ENCODE results near the gene CEP164.
"Not testable (repeated sequence)": the region's sequence is repeated elsewhere in the genome, so short reads cannot be mapped to it uniquely, and the experiment has no call there.

Gene CEP164

DNA sequence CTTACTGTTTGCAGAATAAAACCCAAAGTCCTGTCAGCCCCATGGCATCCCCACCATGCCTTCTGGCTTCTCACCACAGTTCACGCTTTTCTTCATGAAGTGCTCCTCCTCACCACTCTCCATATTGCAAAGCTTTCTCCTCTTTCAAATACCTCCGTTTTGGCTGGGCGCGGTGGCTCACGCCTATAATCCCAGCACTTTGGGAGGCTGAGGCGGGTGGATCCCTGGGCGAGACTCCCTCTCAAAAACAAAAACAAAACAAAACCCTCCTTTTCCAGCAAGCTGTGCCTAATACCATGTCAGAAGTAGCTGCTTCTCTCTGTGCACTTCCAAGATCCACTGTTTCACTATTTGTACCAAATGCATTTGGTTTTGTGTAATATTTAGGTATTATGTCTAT lies 18.3 kb upstream of the CEP164 start:
- DNase-seq, result no peak

DNA sequence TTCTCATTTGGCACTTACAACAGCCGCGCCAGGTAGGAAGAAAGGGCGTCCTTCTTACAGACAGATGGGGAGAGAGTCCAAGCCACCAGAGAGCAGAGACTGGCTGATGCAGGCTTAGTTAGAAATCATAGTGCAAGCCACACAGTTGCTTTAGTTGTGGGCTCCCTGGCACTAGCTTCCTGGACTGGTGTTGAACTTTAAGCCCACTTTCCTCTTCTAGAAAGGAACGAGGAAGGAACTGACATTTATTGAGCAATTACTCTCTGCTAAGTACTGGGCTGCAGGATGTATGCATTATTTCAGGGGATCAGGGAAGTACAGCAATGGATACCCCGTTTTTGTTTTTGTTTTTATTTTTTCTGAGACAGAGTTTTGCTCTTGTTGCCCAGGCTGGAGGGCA lies 14.6 kb upstream of the CEP164 start:
- no peak for DNase-seq

DNA sequence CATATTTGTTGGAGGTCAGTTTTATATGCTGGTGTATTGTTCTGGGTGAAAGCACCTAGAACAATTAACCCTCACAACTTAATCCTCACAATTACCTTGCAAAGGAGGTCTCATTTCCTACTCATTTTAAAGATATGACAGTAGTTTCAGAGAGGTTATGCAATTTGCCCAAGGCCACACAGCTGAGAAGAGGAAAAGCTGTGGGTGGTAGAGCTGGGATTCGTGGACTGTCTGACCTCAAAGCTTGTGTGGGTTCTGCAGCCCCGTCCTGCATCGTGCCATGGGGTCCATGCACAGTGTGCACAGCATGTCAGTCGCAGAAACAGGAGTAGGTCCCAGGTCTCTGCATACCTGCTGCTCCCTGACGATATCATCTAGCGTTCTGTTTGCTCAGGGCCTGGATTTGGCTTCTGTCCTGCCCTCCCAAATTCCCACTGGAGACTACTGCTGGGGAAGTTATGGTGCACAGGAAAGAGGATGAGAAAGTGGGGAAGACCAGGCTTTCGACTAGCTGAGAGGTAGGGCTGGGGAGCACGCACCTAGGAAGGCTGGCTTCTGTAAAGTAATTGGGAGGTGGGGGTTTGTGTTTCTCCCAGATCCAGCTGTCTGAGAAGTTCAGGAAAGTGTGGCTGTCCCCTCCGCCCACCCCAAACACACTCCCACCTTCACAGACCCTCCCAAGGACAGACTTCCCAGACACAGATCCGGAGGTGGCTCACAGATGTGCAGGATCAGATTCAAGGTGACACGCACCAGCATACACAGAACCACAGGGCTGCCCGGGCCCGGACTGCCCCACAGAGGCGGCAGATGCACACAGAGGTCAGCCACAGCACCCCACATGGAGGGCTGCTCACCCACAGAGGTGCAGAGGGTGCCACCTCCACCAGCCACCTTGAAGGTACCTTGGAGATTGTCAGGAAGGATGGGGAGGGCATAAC lies 13.6 kb upstream of the CEP164 start:
- DNase-seq, result no peak

DNA sequence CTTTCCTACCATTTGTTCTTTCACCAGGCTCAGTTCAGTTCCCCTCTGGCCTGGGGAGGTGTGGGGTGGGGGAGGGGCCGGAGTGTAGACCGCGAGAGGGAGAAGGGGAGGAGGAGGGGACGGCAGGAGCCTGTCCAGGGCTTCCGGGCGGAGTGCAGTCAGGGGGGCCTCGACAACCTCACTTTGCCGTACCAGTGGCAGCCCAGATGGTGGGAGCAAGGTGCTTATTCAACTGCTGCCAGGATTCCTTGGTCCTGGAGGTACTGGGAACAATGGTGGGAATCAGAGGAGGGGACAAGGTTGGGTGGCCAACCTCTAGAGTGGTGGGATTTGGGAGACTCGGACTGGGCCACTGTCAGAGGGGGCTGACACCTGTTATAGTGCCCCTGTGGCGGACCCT lies 12.8 kb upstream of the CEP164 start:
- DNase-seq, result no peak

DNA sequence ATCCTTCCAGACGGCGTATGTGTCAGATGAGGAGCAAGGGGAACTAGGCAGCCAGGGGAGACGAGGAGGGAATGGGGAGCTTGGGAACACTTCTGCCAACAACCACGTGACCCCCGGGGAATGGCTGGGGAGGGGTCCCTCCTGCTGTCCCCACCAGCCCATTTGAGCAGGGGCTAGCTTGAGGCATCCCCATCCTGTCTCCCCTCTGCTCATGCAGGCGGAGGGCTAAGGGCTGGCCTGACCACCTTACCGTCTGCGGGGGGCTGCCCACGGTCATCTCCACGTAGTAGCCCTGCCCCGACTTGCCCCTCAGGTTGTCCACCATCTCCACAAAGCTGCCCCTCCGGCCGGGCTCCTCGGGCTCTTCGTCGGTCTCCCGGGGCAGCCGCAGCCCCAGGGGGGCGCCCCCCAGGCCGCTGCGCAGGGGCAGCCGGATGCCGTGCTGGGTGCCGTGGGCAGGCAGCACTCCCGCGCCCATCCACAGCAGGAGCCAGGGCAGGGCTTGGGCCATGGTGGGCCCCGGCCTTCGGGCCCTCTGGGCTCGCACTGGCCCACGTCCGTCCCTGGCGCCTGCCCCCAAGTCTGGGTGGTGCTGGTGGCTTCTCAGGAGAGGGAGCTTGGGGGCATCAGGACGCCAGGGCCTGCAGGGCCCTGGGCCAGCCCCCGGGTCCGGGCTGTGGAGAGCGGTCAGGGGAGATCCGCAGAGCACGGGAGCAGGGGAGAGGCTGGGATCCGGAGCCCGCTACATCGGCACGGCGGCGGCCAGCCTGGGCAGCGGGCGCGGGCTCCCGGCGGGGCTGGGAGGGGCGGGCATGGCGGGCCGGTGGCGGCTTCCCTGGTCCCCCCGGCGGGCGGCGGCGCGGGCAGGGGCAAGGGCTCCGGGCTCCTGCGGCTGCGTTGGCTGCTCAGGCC lies 12.1 kb upstream of the CEP164 start:
- DNase-seq, result no peak

DNA sequence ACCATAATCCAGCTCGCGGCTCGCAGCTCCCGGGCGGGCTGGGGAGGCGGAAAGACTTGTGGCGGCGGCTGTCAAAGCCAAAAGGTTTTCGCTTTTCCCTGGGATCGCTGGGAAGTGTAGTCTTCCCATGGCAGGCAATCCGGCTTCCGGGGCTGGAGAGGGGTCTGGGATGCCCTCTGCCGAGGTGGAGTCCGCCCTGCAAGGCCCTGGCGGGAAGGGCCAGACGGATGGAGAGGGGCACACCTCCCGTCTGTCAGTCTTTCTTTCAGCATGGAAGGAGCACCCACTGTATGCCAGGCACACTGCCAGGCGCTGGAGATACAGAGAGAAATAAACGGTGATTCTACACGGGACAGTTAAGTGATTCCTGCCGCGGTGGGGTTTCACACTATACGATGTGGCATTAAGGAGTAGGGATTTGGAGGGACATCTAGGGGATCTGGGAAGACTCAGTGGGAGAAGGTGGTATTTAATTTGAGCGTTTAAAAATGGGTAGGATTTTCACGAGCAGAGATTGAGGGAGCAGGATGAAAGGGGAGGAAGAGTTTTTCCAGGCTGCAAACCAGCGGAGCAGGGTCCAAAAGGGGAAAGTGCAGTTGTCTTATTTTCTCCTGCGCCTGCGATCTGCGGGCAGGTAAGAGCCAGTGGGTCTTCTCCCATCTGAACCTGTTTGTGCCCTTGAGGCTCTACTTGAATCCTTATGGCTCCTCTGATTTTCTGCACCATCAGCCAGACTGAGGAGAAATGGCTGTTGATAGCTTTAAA lies 11.3 kb upstream of the CEP164 start, which contains the start of gene BACE1:
TSS of gene BACE1 (minus strand) at position 60 of the 765 bp plus-strand sequence. CDS start 461 bp downstream, outside the sequence.
- DNase-seq, result peak; percentile 60

DNA sequence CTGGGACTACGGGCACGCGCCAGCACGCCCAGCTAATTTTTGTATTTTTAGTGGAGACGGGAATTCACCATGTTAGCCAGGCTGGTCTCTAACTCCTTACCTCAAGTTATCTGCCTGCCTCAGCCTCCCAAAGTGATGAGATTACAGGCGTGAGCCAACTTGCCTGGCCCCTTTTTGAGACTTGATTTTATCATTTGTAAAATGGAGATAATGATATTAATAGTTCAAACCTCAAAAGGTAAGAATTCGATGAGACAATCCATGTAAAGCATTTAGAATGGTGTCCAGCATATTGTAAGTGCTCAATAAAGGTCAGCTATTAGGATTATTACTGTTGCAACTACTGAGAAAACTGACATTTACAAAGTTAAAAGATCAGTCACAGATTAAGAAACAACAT lies 8.9 kb upstream of the CEP164 start:
- DNase-seq, result no peak

DNA sequence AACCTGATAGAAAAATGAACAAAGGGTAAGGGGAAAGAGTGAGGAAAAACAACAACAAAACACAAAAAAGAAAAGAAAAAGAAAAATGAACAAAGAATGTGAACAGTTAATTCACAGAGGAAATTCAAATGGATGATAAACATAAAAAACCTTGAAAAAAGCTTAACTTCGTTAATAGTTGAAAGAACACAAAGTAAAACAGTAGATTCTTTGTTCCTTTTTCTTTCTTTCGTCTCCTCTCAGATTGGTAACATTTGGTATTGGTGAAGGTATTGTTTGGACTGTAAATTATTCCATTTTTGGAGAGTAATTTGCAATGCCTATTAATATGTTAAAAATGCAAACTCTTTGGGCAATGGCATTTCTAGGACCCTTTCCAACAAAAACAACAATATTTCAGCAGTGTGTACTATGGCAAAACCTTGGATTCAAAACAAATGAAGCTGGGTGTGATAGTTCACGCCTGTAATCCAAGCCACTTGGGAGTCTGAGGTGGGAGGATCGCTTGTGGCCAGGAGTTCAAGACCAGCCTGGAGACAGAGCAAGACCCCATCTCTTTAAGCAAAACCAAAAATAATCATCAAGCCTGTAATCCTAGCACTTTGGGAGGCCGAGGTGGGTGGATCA lies 8.3 kb upstream of the CEP164 start:
- peak; percentile 40 for DNase-seq

DNA sequence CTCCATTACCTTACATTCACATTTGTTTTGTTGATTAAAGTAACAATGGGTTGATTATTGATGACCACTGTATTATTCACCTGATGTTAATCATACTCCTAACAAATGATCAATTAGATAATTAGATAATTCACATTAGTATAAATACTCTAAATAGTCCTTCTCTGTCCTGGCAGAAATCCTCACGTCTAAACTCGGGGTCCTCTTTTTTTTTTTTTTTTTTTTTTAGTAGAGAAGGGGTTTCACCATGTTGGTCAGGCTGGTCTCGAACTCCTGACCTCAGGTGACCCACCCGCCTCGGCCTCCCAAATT lies 443 bp upstream of the CEP164 start:
- not testable (repeated sequence) for DNase-seq

DNA sequence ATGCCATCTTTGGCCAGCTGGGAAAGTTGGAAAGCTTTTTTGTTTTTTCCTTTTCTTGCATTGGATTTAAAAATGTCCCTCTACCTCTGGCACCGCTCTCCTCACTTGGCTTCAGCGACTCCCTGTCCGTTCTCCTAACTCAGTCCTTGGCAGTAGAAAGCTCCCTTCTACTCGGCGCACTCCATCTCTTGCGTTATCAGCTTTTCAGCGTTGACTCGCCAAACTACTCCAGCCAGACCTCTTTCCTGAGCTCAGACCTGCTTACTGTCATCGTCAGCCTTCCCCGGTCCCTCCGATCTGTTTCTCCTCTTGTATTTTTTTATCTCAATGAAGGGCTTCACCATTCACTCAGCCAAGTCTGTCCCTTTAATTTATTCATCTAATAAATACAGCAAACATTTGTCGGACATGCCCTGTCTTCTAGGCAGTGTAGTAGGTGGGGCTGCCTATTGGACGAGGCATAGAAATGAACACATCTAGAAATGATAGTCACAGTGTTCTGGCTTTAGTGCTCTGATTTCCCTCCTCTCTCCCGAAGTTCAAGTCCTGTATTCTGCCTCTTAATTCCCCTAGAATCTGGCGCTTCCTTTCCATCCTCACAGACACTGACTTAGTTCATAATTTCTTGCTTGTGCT lies 839 bp downstream of the CEP164 start:
- no peak for DNase-seq

DNA sequence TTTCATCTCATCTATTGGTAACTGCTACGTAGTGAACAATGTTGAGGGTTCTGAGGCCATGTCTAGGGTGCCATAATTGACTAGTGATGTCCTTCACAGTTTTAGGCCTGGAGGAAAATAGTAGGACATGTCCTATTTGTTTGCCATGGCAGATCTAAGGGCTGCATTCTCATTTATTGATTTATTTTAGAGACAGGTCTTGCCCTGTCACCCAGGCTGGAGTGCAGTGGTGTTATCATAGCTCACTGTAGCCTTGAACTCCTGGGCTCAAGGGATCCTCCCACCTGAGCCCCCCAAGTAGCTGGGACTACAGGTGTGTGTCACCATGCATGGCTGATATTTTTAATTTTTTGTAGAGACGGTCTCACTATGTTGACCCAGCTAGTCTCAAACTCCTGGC lies 5.2 kb downstream of the CEP164 start:
- no peak for DNase-seq

DNA sequence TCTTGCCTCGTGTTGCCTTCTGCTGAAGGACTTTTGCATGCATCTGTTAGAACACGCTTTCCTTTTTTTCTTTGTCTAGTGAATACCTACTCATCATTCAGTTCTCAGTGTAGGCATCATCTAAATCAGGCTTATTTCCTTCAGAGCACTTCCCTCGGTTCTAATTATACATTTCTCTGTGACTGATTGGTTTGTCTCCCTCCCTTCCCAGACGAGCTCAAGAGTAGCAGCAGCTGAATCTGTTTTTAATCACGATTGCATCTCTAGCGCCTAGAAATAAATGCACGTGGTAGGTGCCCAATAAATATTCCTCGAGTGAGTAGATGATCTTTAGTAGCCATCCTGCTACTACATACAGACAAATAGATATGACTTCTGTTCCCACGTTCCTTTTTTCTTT lies 6.3 kb downstream of the CEP164 start:
- DNase-seq, result no peak

DNA sequence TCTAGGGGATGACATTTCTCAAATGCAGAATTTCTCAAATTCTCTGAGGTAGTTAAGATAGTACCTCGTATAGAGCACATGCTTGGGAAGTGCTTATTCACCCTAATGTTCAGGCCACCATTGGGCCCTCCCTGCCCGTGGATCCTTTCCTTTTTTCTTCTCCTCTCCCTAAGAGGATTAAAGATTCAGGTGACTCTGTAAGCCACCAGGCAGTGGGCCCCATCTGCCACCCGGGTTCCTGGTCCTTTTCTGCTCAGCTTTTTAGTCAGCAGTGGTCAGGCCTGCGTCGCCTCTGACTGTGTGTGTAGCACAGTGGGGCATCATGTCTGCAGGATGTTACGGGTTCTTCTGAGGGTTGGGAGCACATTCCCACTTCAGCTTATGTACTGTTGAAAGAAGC lies 7.2 kb downstream of the CEP164 start:
- no peak for DNase-seq

DNA sequence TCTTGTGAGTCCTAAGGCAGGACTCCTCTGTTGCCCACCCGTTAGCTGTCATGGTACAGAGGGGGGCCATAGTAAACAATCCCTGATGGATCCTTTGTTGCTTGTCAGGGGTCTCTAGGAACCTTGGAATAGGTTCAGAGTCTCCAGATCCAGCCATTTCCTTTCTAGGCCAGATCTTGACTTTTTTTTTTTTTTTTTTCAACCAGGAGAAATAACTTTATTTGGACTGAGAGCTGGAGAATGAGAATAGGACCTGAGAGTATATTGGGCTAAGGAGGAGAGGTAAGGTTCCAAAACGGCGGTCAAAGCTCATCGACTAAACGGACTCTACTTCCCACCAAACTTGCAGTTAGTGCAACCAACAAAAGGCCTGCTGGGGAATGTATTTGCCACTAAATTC lies 7.7 kb downstream of the CEP164 start:
- no peak for DNase-seq

DNA sequence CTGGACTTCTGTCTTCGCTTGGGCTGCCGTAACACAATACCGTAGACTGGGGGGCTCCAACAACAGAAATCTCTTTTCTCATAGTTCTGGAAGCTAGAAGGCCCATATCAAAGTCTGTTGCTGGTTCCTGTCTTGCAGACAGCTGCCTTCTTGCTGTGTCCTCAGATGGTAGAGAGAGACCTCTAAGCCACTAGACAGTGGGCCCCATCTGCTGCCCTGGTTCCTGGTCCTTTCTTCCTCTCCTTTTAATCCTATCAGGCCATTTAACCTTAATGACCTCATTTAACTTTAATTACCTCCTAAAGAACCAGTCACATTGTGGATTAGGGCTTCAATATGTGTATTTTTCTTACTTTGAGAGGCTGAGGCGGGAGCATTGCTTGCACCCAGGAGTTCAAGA lies 9.4 kb downstream of the CEP164 start:
- no peak for DNase-seq

DNA sequence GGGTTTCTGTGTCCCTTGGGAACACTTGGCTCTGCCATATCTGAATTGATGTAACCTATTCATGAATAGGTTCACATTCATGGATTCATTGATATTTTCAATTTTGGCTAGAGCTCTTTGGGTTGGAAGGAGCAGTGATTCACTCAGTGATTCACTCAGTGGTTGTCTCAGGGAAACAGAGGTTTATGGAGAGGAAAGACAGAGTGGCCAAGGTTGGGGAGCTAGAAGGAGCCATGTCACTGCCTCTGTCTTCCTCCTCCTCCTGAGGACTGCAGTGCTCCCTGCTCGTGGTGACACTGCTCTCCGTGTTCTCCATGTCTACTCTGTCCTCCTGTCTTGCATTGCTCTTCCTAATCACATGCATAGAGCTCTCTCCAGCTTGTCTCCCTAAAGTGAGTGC lies 17.4 kb downstream of the CEP164 start:
- no peak for DNase-seq

DNA sequence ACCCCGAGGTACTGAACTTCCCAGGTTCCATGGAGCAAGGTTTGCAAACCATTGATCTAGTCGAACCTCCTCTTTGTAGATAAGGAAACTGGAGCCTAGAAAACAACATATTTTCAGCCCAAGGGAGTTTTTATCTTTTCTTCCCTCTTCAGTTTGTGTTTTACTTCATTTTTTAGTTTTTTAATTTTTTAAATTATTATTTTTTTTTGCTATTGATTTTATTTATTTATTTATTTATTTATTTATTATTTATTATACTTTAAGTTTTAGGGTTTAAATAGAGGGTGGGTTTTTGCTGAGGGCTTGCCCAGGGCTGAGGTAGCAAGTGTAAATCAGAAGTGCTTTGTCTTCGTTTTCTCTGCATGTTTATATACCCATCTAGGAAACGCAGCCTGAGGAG lies 26.9 kb downstream of the CEP164 start:
- no peak for DNase-seq

DNA sequence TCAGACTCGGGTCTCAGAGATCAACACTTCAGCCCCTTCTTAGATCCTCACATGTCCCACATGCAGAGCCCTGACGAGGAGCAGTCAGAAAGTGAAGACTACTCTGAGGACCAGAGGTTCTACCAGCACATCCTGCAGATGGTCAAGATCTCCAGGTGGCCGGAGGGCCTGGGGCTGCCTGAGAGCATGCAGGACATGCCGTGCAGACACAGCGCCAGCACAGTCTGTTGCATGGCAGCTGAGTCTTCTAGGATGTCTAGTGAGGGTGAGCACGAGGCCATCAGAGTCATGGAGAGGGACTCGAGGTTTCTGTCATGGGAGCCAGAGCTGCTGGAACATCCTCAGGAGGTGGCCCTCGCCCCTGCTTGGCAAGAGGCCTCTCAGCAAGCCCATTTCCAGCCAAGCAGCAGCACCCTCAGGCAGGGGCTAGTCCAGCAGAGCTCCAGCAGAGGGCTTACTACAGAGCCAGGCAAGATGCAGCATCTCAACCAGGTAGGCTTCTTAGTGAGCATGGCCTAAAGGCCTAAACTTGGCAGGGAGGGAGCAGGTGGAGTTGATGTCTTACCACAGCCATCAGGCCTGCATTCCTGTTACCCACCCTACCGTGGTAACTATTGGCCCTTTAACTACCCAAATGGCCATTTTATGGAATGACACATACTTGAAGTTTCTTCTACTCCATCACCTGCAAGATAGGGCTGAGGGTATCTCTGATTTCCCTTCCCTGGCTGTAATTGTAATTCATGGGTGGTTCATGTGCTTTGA lies 28.7 kb downstream of the CEP164 start:
- peak; percentile 9 for DNase-seq

DNA sequence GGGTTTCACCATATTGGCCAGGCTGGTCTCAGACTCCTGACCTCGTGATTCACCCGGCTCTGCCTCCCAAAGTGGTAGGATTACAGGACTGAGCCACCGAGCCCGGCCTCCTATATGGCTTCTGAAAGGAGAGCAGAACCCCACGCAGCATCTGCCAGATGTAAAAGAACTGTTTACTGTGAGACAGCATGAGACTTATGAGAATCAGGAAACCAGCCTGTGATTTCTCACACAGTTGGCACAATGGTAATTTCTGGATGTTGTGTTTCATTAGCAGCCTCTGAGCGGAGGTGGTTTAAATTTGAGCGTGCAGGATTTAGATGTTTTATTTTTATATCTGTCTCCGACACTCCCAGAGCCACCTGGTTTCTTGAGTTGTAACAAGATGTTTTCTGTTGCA lies 33.8 kb downstream of the CEP164 start:
- DNase-seq, result no peak

DNA sequence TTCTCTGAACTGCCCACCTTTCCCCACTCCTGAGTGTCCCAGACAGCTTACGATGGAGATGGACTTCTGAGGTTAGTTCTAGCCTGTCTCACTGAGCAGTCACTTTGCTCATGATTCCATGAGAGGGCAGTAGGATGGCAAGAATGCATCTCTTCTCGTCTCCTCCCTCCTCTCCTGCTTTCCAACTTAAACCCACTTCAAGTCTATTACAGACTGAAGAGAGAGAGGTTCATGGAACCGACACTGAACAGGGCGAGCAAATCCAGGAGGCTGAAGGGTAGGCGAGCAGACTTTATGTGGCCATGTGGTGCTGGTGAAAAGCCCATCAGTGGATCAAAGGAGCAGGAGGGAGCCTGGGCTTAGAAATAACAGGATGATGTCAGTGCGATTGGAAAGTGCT lies 38.6 kb downstream of the CEP164 start:
- DNase-seq, result no peak

DNA sequence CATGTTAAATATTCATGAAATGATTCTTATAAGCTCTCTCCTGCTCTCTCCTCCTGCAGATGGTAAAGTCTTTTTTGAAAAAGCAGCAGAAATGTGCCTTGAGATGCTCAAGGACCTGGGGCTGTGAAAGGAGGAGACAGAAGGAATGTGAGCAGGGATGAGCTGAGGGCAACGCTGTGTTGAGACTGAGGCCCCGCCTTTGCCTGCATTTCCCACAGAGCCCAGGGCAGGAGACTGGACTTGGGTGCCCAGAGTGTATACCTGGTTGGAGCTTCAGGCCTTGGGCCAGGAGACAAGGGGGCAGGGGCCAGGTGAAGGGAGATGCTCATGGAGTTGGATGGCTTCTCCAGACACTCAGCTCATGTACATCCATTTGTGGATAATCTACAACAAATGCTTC lies 39.2 kb downstream of the CEP164 start:
- DNase-seq, result no peak
